PFSK-1 (cell line): ENCODE results near the gene MEI1.

Experiments
- POLR2AphosphoS5 ChIP-seq: IDR thresholded peaks from 2 replicates; pipeline ENCODE4 v1.6.1; 2012; ENCODE audit warnings: low read depth, mild to moderate bottlenecking, control low read depth, low read length, moderate library complexity
- SIN3A ChIP-seq: IDR thresholded peaks from 2 replicates; pipeline ENCODE4 v1.6.1; 2012; ENCODE audit warnings: mild to moderate bottlenecking, low read length, moderate library complexity, borderline replicate concordance; ENCODE audit not compliant: insufficient read depth

GRCh38 chr22:41810022-41810421 is 110.7 kb downstream of the MEI1 start:
- TF ChIP-seq SIN3A: no peak
- TF ChIP-seq POLR2AphosphoS5: no peak
